ENCODE measurements around the gene HSD17B2. TPM values are rescaled to one million over a fixed set of nuclear protein-coding genes. Genes with fewer than 3 reads are reported as not detected.

The HSD17B2 gene
- total and polyA plus RNA-seq, 5 donors = not detected

DNA sequence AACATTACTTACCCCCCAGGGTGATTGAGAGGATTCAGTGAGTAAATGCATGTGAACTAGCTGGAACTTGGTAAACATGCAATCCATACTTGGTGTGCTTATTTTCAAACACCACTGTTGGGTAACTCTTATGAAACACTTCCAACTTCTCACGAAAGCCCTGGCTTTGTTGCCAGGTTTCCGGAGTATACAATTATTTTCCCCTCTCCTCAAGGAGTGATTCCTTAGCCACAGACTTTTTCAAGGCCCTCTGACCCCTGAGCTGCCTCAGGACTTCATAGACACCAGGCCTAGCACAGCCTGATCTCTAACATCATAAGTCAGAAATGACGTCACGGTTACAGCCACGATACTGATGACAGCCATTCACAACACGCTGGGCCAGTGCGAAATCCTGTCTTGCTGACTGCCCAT lies 27.6 kb downstream of the HSD17B2 start:
- ATAC-seq (no peak), DNase-seq (no peak)
- Histone ChIP-seq H3K4me1 (ENCODE audit: control insufficient read depth, insufficient read depth, low read length) (no peaks in the 10 kb centered on the region), H3K27ac (ENCODE audit: low read length) (no peak overlapping the region), H3K9me3 (ENCODE audit: control insufficient read depth, low read length) (no peaks in the 10 kb centered on the region), H3K4me3 (ENCODE audit: low read length) (no peak overlapping the region), H3K27me3 (ENCODE audit: control insufficient read depth, insufficient read depth) (no peaks in the 10 kb centered on the region)
- intact Hi-C loops (cut with DNase I) = loop anchor here in 1 of 4 donors (10.0 kb wide), 1 partner anchor 118 kb away; no protein-coding TSS in a partner anchor
- WGBS = 60% methylated on average over 7 of the region's 7 CpGs

DNA sequence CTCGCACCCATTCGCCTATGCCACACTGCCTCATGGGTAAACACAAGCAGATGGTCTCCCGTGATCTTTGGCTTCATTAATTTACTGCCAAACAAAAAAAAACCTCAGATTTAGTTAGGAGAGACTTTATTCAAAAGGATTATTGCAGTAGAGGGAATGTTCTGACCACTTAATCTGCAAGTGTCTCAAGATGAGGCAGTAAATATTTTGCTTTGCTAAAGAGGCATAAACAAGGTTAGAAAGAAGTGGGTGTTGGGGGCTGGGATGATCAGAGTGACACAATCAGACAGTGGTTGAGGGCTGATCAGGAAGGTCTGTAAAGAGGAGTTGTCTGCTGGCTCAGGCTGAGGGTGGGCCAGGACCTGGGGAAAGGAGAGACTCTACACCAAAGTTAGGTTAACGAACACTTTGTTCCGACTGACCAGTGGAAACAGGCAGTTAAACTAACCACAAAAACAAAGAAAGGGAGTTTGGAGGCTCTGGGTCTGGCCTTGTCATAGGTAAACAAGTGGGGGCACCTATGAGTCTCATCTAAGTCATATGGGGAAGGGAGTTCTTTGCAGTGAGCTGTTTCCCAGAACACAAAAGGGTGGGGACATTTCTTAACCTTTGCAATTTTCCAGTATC lies 28.5 kb downstream of the HSD17B2 start:
- H3K27me3 ChIP-seq (ENCODE audit: control insufficient read depth, insufficient read depth) = no peaks in the 10 kb centered on the region
- no peaks in the 10 kb centered on the region for H3K9me3 ChIP-seq (ENCODE audit: control insufficient read depth, low read length)
- no peak overlapping the region for H3K27ac ChIP-seq (ENCODE audit: low read length)
- intact Hi-C loops (cut with DNase I) = loop anchor here in 1 of 4 donors (10.0 kb wide), 1 partner anchor 119 kb away; no protein-coding TSS in a partner anchor
- no peak for DNase-seq
- no peaks in the 10 kb centered on the region for H3K4me1 ChIP-seq (ENCODE audit: control insufficient read depth, insufficient read depth, low read length)
- H3K4me3 ChIP-seq (ENCODE audit: low read length) = no peak overlapping the region
- 66% methylated on average over 5 of the region's 5 CpGs for WGBS
- no peak for ATAC-seq

DNA sequence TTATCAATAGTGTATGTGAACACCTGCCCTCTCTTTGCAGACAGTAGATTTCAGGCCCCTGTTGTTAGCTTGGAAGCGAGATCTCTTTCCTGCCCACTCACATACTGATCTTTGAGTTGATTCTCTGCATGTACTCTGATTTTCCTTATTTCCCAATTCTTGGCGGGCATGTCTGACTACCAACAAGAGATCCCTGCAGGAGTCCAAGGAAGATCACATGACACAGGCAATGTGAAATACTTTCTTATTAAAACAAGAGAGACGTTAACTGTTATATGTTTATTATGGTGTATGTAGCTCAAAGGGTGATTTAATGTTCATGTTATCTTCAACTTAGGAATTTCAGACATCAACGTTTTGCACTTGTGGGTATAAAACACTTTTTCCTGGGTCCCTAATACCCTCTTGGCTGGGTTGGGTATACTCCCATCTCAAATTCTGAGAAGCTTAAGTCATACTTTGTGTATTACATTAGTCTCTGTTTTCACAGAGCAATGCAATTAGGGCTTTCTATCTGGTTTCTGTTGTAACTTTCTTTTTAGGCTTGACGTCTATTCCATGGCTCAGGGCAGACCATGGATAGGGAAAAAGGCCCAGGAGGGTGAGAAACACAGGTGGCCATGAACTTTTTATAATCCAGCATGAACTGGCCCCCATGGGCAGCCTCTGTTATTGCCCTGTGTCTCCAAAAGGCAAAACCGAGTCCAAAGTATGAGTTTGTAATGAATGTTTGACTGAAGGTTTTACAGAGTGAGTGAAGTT lies 32.2 kb downstream of the HSD17B2 start:
- H3K27me3 ChIP-seq (ENCODE audit: control insufficient read depth, insufficient read depth) = no peaks in the 10 kb centered on the region
- H3K4me3 ChIP-seq (ENCODE audit: low read length) = no peak overlapping the region
- 71% methylated on average over 6 of the region's 6 CpGs for WGBS
- no peak for DNase-seq
- H3K9me3 ChIP-seq (ENCODE audit: control insufficient read depth, low read length) = no peaks in the 10 kb centered on the region
- intact Hi-C loops (cut with DNase I) = loop anchor here in 1 of 4 donors (10.0 kb wide), 1 partner anchor 122 kb away; no protein-coding TSS in a partner anchor
- no peak overlapping the region for H3K27ac ChIP-seq (ENCODE audit: low read length)
- no peaks in the 10 kb centered on the region for H3K4me1 ChIP-seq (ENCODE audit: control insufficient read depth, insufficient read depth, low read length)
- no peak for ATAC-seq

DNA sequence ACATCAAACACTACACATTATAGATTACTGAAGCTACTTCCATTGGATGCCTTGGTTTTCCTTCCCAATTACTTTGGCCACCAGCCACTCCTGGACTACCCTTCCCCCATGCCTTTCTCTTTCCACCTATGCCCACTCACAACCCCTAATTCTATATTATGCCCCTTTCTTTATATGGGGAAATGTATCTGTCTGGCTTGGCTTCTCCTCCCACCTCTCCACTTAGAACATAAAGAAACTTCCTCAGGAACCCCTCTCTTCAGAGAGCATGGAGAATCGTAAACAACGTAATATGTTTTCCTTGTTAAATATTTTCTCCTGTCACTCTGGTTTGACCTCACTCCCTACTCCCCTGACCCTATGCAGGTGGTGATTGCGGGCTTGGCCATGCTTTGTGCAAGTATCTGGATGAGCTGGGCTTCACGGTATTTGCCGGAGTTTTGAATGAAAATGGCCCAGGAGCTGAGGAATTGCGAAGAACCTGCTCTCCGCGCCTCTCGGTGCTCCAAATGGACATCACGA lies 32.8 kb downstream of the HSD17B2 start:
- intact Hi-C loops (cut with DNase I) = loop anchor here in 1 of 4 donors (10.0 kb wide), 1 partner anchor 123 kb away; no protein-coding TSS in a partner anchor
- DNase-seq (no peak), ATAC-seq (no peak)
- Histone ChIP-seq H3K9me3 (ENCODE audit: control insufficient read depth, low read length) (no peaks in the 10 kb centered on the region), H3K4me3 (ENCODE audit: low read length) (no peak overlapping the region), H3K4me1 (ENCODE audit: control insufficient read depth, insufficient read depth, low read length) (no peaks in the 10 kb centered on the region), H3K27ac (ENCODE audit: low read length) (no peak overlapping the region), H3K27me3 (ENCODE audit: control insufficient read depth, insufficient read depth) (no peaks in the 10 kb centered on the region)
- 89% methylated on average over 10 of the region's 10 CpGs for WGBS

DNA sequence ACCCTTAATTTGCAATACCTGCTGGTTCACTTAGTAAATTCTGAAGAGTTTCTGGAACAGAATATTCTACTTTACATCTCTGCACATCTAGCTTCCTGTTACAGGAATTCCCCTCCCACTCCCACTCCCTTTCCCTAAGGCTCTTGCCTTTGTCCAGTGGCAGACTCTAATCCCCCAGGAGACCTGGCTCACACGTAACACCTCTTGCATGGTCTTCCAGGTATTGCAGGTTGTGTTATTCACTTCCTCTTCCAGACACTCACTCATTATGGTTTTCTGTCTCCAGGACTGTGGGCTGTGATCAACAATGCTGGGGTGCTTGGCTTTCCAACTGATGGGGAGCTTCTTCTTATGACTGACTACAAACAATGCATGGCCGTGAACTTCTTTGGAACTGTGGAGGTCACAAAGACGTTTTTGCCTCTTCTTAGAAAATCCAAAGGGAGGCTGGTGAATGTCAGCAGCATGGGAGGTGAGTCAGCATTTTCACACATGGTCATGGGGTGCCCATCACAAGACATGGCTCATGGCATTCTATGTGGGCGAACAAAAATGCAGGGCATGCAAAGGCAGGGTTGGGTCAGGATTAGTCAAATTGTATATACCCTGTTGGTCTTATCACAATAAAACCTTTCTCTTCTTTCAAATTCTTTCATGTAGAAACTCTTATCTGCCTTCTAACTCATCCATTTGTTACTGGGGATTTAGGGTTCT lies 35.8 kb downstream of the HSD17B2 start:
- Histone ChIP-seq H3K27ac (ENCODE audit: low read length) (no peak overlapping the region), H3K27me3 (ENCODE audit: control insufficient read depth, insufficient read depth) (no peaks in the 10 kb centered on the region), H3K4me3 (ENCODE audit: low read length) (no peak overlapping the region), H3K9me3 (ENCODE audit: control insufficient read depth, low read length) (no peaks in the 10 kb centered on the region), H3K4me1 (ENCODE audit: control insufficient read depth, insufficient read depth, low read length) (no peaks in the 10 kb centered on the region)
- intact Hi-C loops (cut with DNase I) = no loop called here
- no peak for ATAC-seq
- no peak for DNase-seq
- WGBS = 67% methylated on average over 4 of the region's 4 CpGs

DNA sequence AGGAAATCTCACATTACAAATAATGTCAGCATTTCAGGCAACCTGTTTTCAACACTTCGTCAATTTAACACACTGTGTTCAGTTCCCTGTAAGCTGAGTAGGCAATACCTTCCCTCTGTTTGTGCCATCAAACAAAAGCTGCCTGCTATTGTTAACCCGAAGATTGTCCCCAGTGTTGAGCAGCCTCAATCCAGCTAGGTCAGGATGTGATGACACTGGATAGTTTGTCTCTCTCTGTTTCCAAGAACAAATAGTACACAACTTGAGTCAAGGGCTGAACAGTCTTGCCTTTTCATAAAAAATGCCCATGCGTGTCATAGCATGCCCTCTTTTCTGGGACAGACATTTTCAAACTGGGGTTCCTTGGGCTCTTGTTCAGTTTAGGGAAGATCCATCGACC lies 36.4 kb downstream of the HSD17B2 start:
- no peak overlapping the region for H3K27ac ChIP-seq (ENCODE audit: low read length)
- intact Hi-C loops (cut with DNase I) = no loop called here
- H3K9me3 ChIP-seq (ENCODE audit: control insufficient read depth, low read length) = no peaks in the 10 kb centered on the region
- DNase-seq (no peak), ATAC-seq (no peak)
- no peaks in the 10 kb centered on the region for H3K27me3 ChIP-seq (ENCODE audit: control insufficient read depth, insufficient read depth)
- WGBS = 81% methylated on average over 4 of the region's 4 CpGs
- H3K4me3 ChIP-seq (ENCODE audit: low read length) = no peak overlapping the region
- no peaks in the 10 kb centered on the region for H3K4me1 ChIP-seq (ENCODE audit: control insufficient read depth, insufficient read depth, low read length)

DNA sequence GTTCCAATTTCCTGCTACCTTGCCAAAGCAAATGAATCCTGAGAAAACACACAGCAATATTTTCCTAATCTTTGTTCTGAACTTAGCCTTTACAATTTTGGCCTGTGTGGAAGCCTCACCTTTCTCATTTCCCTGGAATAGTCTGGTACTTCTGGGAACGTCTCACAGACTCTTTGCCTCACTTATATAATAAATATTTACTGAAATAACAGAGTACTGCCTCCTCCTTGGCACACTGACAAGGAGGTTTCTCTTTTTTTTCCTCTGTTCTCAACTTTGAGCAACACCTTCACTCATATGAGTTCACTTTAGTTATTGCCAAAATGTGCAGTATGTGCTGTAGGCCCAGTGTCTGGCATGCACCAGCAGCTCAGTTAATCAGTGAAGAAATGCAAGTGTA lies 37.3 kb downstream of the HSD17B2 start:
- Histone ChIP-seq H3K27me3 (ENCODE audit: control insufficient read depth, insufficient read depth) (no peaks in the 10 kb centered on the region), H3K4me1 (ENCODE audit: control insufficient read depth, insufficient read depth, low read length) (no peaks in the 10 kb centered on the region), H3K4me3 (ENCODE audit: low read length) (no peak overlapping the region), H3K9me3 (ENCODE audit: control insufficient read depth, low read length) (no peaks in the 10 kb centered on the region), H3K27ac (ENCODE audit: low read length) (no peak overlapping the region)
- peak in 1 of 2 donors; percentile 64 for ATAC-seq
- WGBS = 62% methylated on average over 1 of the region's 1 CpG
- DNase-seq = no peak
- intact Hi-C loops (cut with DNase I) = no loop called here

DNA sequence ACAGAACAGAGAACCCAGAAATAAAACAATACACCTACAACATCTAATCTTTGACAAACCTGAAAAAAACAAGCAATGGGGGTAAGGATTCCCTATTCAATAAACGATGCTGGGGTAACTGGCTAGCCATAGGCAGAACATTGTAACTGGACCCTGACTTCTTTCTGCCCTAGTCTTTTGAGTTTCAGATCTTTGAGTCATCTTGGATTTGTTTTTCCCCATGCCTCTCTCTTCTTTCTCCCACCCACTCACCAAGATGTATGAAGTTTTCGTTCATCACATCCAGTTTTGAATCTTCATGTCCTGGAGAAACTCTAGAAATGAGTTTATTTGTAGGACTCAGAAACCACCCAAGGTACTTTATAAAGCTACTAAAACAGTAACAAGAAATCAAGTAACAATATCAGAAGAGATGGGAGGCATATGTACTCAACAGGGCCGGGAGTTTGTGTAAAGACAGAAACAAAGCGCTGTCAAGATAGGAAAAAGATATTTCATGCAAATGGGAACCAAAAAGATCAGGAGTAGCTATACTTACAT lies 39.0 kb downstream of the HSD17B2 start:
- Histone ChIP-seq H3K4me1 (ENCODE audit: control insufficient read depth, insufficient read depth, low read length) (no peaks in the 10 kb centered on the region), H3K27me3 (ENCODE audit: control insufficient read depth, insufficient read depth) (no peaks in the 10 kb centered on the region), H3K9me3 (ENCODE audit: control insufficient read depth, low read length) (no peaks in the 10 kb centered on the region), H3K4me3 (ENCODE audit: low read length) (no peak overlapping the region), H3K27ac (ENCODE audit: low read length) (no peak overlapping the region)
- 86% methylated on average over 4 of the region's 4 CpGs for WGBS
- DNase-seq (no peak), ATAC-seq (no peak)
- intact Hi-C loops (cut with DNase I) = no loop called here

DNA sequence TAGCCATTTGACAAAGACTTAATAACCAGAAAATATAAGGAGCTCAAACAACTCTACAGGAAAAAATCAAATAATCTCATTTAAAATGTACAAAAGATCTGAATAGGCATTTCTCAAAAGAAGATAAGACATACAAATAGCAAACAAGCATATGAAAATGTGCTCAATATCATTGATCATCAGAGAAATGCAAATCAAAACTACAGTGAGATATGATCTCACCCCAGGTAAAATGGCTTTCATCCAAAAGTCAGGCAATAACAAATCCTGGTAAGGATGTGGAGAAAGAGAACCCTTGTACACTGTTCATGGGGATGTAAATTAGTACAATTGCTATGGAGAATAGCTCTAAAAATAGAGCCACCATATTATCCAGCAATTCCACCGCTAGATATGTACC lies 43.1 kb downstream of the HSD17B2 start:
- ATAC-seq (no peak), DNase-seq (no peak)
- WGBS = 89% methylated on average over 1 of the region's 1 CpG
- Histone ChIP-seq H3K4me1 (ENCODE audit: control insufficient read depth, insufficient read depth, low read length) (no peaks in the 10 kb centered on the region), H3K27ac (ENCODE audit: low read length) (no peak overlapping the region), H3K27me3 (ENCODE audit: control insufficient read depth, insufficient read depth) (no peaks in the 10 kb centered on the region), H3K4me3 (ENCODE audit: low read length) (no peak overlapping the region), H3K9me3 (ENCODE audit: control insufficient read depth, low read length) (no peaks in the 10 kb centered on the region)
- intact Hi-C loops (cut with DNase I) = no loop called here

DNA sequence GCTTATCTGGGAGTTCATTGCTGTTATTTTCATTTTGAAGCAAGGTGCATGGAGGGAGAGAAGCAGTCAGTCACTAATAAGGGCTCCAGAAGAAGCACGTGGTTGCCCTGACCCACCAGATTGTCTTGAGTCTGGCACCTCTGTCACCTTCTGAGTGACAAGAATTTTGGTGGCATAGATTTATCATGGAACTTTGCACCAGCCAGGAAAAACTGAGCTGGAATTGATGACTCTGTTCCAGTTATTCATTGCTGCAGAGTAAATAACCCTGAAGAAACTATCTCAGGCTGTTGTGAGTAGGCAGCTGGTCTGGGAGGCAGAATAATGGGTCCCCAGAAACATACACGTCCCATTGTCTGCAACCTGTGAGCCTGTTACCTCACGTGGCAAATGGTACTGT lies 44.8 kb downstream of the HSD17B2 start:
- no peaks in the 10 kb centered on the region for H3K9me3 ChIP-seq (ENCODE audit: control insufficient read depth, low read length)
- 79% methylated on average over 3 of the region's 3 CpGs for WGBS

DNA sequence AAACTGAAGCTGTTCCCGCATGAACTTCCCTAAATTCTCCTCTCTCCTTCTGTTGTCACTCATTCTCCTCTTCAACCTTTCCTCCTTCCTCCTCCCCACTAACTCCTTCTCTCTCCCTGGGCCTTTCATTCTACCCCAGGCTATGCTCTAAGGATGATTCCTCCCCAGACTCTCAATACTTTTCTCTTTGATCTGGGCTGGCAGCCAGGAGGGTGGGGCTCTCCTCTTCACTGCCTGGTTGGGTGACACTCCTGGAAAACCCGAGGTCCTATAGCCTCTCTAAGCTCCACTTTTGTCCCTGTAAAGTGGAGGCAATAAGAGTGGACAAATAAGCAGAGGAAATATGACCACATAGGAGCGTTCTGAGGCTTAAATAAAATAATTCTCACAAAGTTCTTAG lies 46.2 kb downstream of the HSD17B2 start:
- ATAC-seq (no peak), DNase-seq (no peak)
- H3K9me3 ChIP-seq (ENCODE audit: control insufficient read depth, low read length) = no peaks in the 10 kb centered on the region
- 70% methylated on average over 3 of the region's 3 CpGs for WGBS
- no peak overlapping the region for H3K4me3 ChIP-seq (ENCODE audit: low read length)
- no peaks in the 10 kb centered on the region for H3K27me3 ChIP-seq (ENCODE audit: control insufficient read depth, insufficient read depth)
- H3K27ac ChIP-seq (ENCODE audit: low read length) = no peak overlapping the region
- intact Hi-C loops (cut with DNase I) = no loop called here
- no peaks in the 10 kb centered on the region for H3K4me1 ChIP-seq (ENCODE audit: control insufficient read depth, insufficient read depth, low read length)

More for the DNA sequence above, 44.8 kb downstream of the HSD17B2 start:
- intact Hi-C loops (cut with DNase I) = no loop called here
- DNase-seq (no peak), ATAC-seq (no peak)
- Histone ChIP-seq H3K27me3 (ENCODE audit: control insufficient read depth, insufficient read depth) (no peaks in the 10 kb centered on the region), H3K27ac (ENCODE audit: low read length) (no peak overlapping the region), H3K4me1 (ENCODE audit: control insufficient read depth, insufficient read depth, low read length) (no peaks in the 10 kb centered on the region), H3K4me3 (ENCODE audit: low read length) (no peak overlapping the region)
